PC-9 (cell line): ENCODE data around the gene RAD18. TPM values are rescaled to one million over a fixed set of nuclear protein-coding genes. Genes with fewer than 3 reads are reported as not detected.

Source experiments
- BruUV-seq: library from RNA; stranded (reverse); fragments of 400-500 nt; replicated peaks from 2 replicates; lab custom pipeline; 2021; lab: Mats Ljungman, UMichigan
- CTCF ChIA-PET: fragments of 300-600 bp; sonication (Branson Sonifier 250); formaldehyde crosslinking; loops from one replicate; lab custom pipeline; 2022; ENCODE audit warnings: antibody characterized with exemption; lab: Charles Lee
- POLR2A ChIA-PET: fragments of 300-600 bp; sonication (Branson Sonifier 250); formaldehyde crosslinking; loops from one replicate; lab custom pipeline; 2022; ENCODE audit warnings: antibody characterized with exemption; ENCODE audit not compliant: unreplicated experiment; lab: Charles Lee
- DNase-seq, 2 experiments: peaks; one replicate each; pipeline versions ENCODE4 v3.0.0 to v3.0.0-alpha.2; 2015 to 2022; ENCODE audit warnings: mixed read lengths in 1 of 2
- H2AFZ ChIP-seq: fragments of 200-600 bp; sonication (generic); 2 replicates; pipeline ENCODE4 v1.8.1; 2017; ENCODE audit warnings: antibody characterized with exemption
- H3F3A ChIP-seq: fragments of 200-600 bp; sonication (generic); 2 replicates; pipeline ENCODE4 v1.8.1; 2017; ENCODE audit warnings: antibody characterized with exemption, mild to moderate bottlenecking, low read depth; ENCODE audit not compliant: insufficient read depth
- H3K27ac ChIP-seq: fragments of 200-600 bp; sonication (generic); 2 replicates; pipeline ENCODE4 v1.6.1; 2016; ENCODE audit warnings: mixed run types
- H3K27me3 ChIP-seq: fragments of 200-600 bp; sonication (generic); 2 replicates; pipeline ENCODE4 v1.6.1; 2016; ENCODE audit warnings: low read depth, mixed run types; ENCODE audit not compliant: insufficient read depth
- H3K36me3 ChIP-seq: fragments of 200-600 bp; sonication (generic); 2 replicates; pipeline ENCODE4 v1.6.1; 2016; ENCODE audit warnings: low read depth, mixed run types
- H3K4me1 ChIP-seq: fragments of 200-600 bp; sonication (generic); replicated peaks from 2 replicates; pipeline ENCODE4 v1.6.1; 2016; ENCODE audit warnings: mixed run types; ENCODE audit not compliant: insufficient read depth
- H3K4me2 ChIP-seq: fragments of 200-600 bp; sonication (generic); 2 replicates; pipeline ENCODE4 v1.6.1; 2017; ENCODE audit warnings: mixed run types
- H3K4me3 ChIP-seq: fragments of 200-600 bp; sonication (generic); 2 replicates; pipeline ENCODE4 v1.6.1; 2016; ENCODE audit warnings: mixed run types
- H3K79me2 ChIP-seq: fragments of 200-600 bp; sonication (generic); 2 replicates; pipeline ENCODE4 v1.6.1; 2017; ENCODE audit warnings: low read depth, mixed run types
- H3K9me2 ChIP-seq: fragments of 200-600 bp; sonication (generic); 2 replicates; pipeline ENCODE4 v1.8.1; 2017; ENCODE audit warnings: mild to moderate bottlenecking; ENCODE audit not compliant: insufficient read depth
- H3K9me3 ChIP-seq: fragments of 200-600 bp; sonication (generic); 2 replicates; pipeline ENCODE4 v1.8.1; 2016; ENCODE audit warnings: low read depth; ENCODE audit not compliant: insufficient read depth
- H4K20me1 ChIP-seq: fragments of 200-600 bp; sonication (generic); 2 replicates; pipeline ENCODE4 v1.8.1; 2017; ENCODE audit not compliant: insufficient read depth
- CTCF ChIP-seq: fragments of 200-600 bp; sonication (generic); conservative IDR thresholded peaks from 2 replicates; pipeline ENCODE4 v1.6.1; 2017; ENCODE audit warnings: mixed run types, antibody characterized with exemption, mild to moderate bottlenecking, moderate library complexity
- EZH2 ChIP-seq: fragments of 200-600 bp; sonication (generic); IDR thresholded peaks from 2 replicates; pipeline ENCODE4 v1.8.0; 2017; ENCODE audit warnings: antibody characterized with exemption, low read depth
- intact Hi-C: fragments of 100-400 bp; cut with micrococcal nuclease; formaldehyde crosslinking; loops from one replicate; pipeline ENCODE4 v1.10.0; 2022; ENCODE audit not compliant: unreplicated experiment
- total RNA-seq: library from RNA; stranded (reverse); gene quantifications from 2 replicates; pipeline ENCODE4 v1.2.3, GENCODE V29; 2021

The RAD18 gene
- total RNA-seq, 1 experiment from 2014 or later = 29.1 TPM

GRCh38 chr3:8990266-8991215, 27.3 kb upstream of the RAD18 start:
- Histone ChIP-seq H3K4me2 (no peak overlapping the region), H3K36me3 (no peaks in the 10 kb centered on the region), H3K4me3 (no peak overlapping the region), H3K9me3 (no peaks in the 10 kb centered on the region), H3F3A (no peaks in the 10 kb centered on the region), H2AFZ (no peak overlapping the region), H3K27me3 (no peaks in the 10 kb centered on the region), H3K4me1 (no peaks in the 10 kb centered on the region), H3K27ac (no peak overlapping the region), H3K9me2 (no peaks in the 10 kb centered on the region), H4K20me1 (no peaks in the 10 kb centered on the region), H3K79me2 (no peaks in the 10 kb centered on the region)
- CTCF ChIA-PET = interaction anchor here (0.5 kb wide), 1 partner anchor 428 kb away, joined by 4 read pairs; no protein-coding TSS in a partner anchor
- no peak for DNase-seq
- intact Hi-C loops = no loop called here
- TF ChIP-seq CTCF (no peak), EZH2 (no peak)
- no TSS peak for BruUV-seq
- POLR2A ChIA-PET = no interaction called here

- Histone ChIP-seq H2AFZ (no peak overlapping the region), H4K20me1 (no peaks in the 10 kb centered on the region), H3K27me3 (no peaks in the 10 kb centered on the region), H3K79me2 (no peaks in the 10 kb centered on the region), H3K4me3 (no peak overlapping the region), H3K4me1 (no peaks in the 10 kb centered on the region), H3K4me2 (no peak overlapping the region), H3F3A (no peaks in the 10 kb centered on the region), H3K27ac (no peak overlapping the region), H3K9me3 (no peaks in the 10 kb centered on the region), H3K9me2 (no peaks in the 10 kb centered on the region), H3K36me3 (no peaks in the 10 kb centered on the region)
- intact Hi-C loops = loop anchor here (1.0 to 2.0 kb wide), 2 partner anchors 80 to 313 kb away; no protein-coding TSS in a partner anchor
- BruUV-seq = no TSS peak
- POLR2A ChIA-PET = no interaction called here
- no peak for DNase-seq
- TF ChIP-seq EZH2 (no peak), CTCF (no peak)
- CTCF ChIA-PET = interaction anchor here (0.6 to 2.7 kb wide), 3 partner anchors 91 to 313 kb away, joined by 4 to 12 read pairs (median 5); no protein-coding TSS in a partner anchor
Measured at GRCh38 chr3:8988791-8989558, 25.7 kb upstream of the RAD18 start.

- TF ChIP-seq EZH2 = no peak
- no peak for TF ChIP-seq CTCF
- DNase-seq = no peak
- Histone ChIP-seq H3K36me3 (no peaks in the 10 kb centered on the region), H4K20me1 (no peaks in the 10 kb centered on the region), H3K9me2 (no peaks in the 10 kb centered on the region), H3K27ac (no peak overlapping the region), H3K4me3 (no peak overlapping the region), H3K79me2 (no peaks in the 10 kb centered on the region), H2AFZ (no peak overlapping the region), H3K4me2 (no peak overlapping the region), H3F3A (no peaks in the 10 kb centered on the region), H3K4me1 (no peaks in the 10 kb centered on the region), H3K9me3 (no peaks in the 10 kb centered on the region), H3K27me3 (no peaks in the 10 kb centered on the region)
- CTCF ChIA-PET = interaction anchor here (0.5 to 2.7 kb wide), 11 partner anchors 10 to 1272 kb away, joined by 3 to 20 read pairs (median 8); no protein-coding TSS in a partner anchor
- POLR2A ChIA-PET = interaction anchor here (0.6 kb wide), 1 partner anchor 374 kb away, joined by 27 read pairs; no protein-coding TSS in a partner anchor
- BruUV-seq = no TSS peak
- intact Hi-C loops = loop anchor here (1.0 to 2.0 kb wide), 2 partner anchors 80 to 314 kb away; no protein-coding TSS in a partner anchor
Measured at GRCh38 chr3:8988384-8988655, 25.0 kb upstream of the RAD18 start.
